GM19372 (cell line): ENCODE measurements around the gene PASK.

Experiments used
- ATAC-seq: cut with Tn5 transposase; IDR thresholded peaks from one replicate; pipeline ENCODE4 v1.9.1; 2021; ENCODE audit warnings: mild to moderate bottlenecking, low read depth, moderate library complexity; ENCODE audit not compliant: unreplicated experiment

The PASK gene

GRCh38 chr2:241182126-241182525 lies 32.9 kb upstream of the PASK start:
- no peak for ATAC-seq

GRCh38 chr2:241180495-241180894 lies 31.2 kb upstream of the PASK start:
- no peak for ATAC-seq

- no peak for ATAC-seq
Measured at GRCh38 chr2:241179899-241180298, 30.6 kb upstream of the PASK start.

- ATAC-seq, result no peak
Measured at GRCh38 chr2:241178961-241179360, 29.7 kb upstream of the PASK start.

GRCh38 chr2:241177526-241178334 lies 28.5 kb upstream of the PASK start:
- ATAC-seq, result no peak

GRCh38 chr2:241173557-241173956 lies 24.3 kb upstream of the PASK start:
- no peak for ATAC-seq

- no peak for ATAC-seq
Measured at GRCh38 chr2:241168366-241168765, 19.1 kb upstream of the PASK start.

- no peak for ATAC-seq
Measured at GRCh38 chr2:241163601-241164118, 14.4 kb upstream of the PASK start.

GRCh38 chr2:241161646-241162281 lies 12.5 kb upstream of the PASK start:
- ATAC-seq, result no peak

- no peak for ATAC-seq
Measured at GRCh38 chr2:241160318-241160717, 11.0 kb upstream of the PASK start.

GRCh38 chr2:241159116-241159515 lies 9.8 kb upstream of the PASK start:
- ATAC-seq, result no peak

- ATAC-seq, result no peak
Measured at GRCh38 chr2:241158546-241158900, 9.3 kb upstream of the PASK start.

GRCh38 chr2:241157841-241158545 lies 8.7 kb upstream of the PASK start:
- ATAC-seq, result no peak

- no peak for ATAC-seq
Measured at GRCh38 chr2:241156971-241157441, 7.7 kb upstream of the PASK start.

GRCh38 chr2:241155936-241156335 lies 6.7 kb upstream of the PASK start:
- ATAC-seq, result no peak

GRCh38 chr2:241154915-241155314 lies 5.6 kb upstream of the PASK start:
- ATAC-seq, result no peak

GRCh38 chr2:241153616-241154015 lies 4.3 kb upstream of the PASK start:
- ATAC-seq, result no peak

GRCh38 chr2:241151934-241152660 lies 2.8 kb upstream of the PASK start:
- no peak for ATAC-seq

GRCh38 chr2:241150660-241151530 lies 1.6 kb upstream of the PASK start:
- ATAC-seq, result no peak
